A549 treated with DMSO at 1 μM for 4 hours (cell line): Measurements from ENCODE around the gene ZSCAN16. TPM values are rescaled to one million over a fixed set of nuclear protein-coding genes. Genes with fewer than 3 reads are reported as not detected.

Experiments
- total RNA-seq: library from RNA; stranded (reverse); fragments of 200-300 nt; extraction: Qiagen RNA extraction; gene quantifications from 5 replicates; pipeline ENCODE4 v1.2.3, GENCODE V29; 2022; ENCODE audit warnings: low read depth

The ZSCAN16 gene
- 4.0 to 4.8 TPM (median 4.2 TPM) in 5 replicates for total RNA-seq

GRCh38 chr6:28124350-28124970, at the start of gene ZSCAN16:
TSS of gene ZSCAN16 (plus strand) at chr6:28124609. CDS start at chr6:28125444, 835 bp downstream.

GRCh38 chr6:28080381-28080630, 44.1 kb upstream of the ZSCAN16 start, which contains the start of gene ZNF165:
TSS of gene ZNF165 (plus strand) at chr6:28080568. CDS start at chr6:28085481, 4,913 bp downstream.

GRCh38 chr6:28141500-28142329, 17.3 kb downstream of the ZSCAN16 start, which contains the start of gene ZKSCAN8:
TSS of gene ZKSCAN8 (plus strand) at chr6:28141883. CDS start at chr6:28148408, 6,525 bp downstream.

Other genes starting within 250 kb of the ZSCAN16 start
- not detected in 5 replicates for gene OR2B2, start 212.2 kb upstream of the ZSCAN16 start, total RNA-seq
- 0.17 to 0.25 TPM (median 0.17 TPM) in 3 of 5 replicates, not detected in the others for gene OR2B6, start 167.4 kb upstream of the ZSCAN16 start, total RNA-seq
- 0.93 to 1.2 TPM (median 1.0 TPM) in 5 replicates for gene ZNF165, start 44.0 kb upstream of the ZSCAN16 start, total RNA-seq
- gene ZKSCAN8, start 17.3 kb downstream of the ZSCAN16 start, total RNA-seq, result 4.6 to 7.3 TPM (median 6.5 TPM) in 5 replicates
- 7.1 to 8.7 TPM (median 7.9 TPM) in 5 replicates for gene ZSCAN9, start 100.7 kb downstream of the ZSCAN16 start, total RNA-seq
- gene ZKSCAN4, start 127.7 kb downstream of the ZSCAN16 start, total RNA-seq, result 2.3 to 2.7 TPM (median 2.7 TPM) in 5 replicates
- not detected in 5 replicates for gene NKAPL, start 134.7 kb downstream of the ZSCAN16 start, total RNA-seq
- gene ZSCAN26, start 142.5 kb downstream of the ZSCAN16 start, total RNA-seq, result 5.0 to 7.7 TPM (median 6.5 TPM) in 5 replicates
- gene PGBD1, start 157.0 kb downstream of the ZSCAN16 start, total RNA-seq, result 3.9 to 5.8 TPM (median 5.0 TPM) in 5 replicates
- gene ZSCAN31, start 211.5 kb downstream of the ZSCAN16 start, total RNA-seq, result 1.6 to 2.8 TPM (median 2.2 TPM) in 5 replicates
- gene ZKSCAN3, start 225.3 kb downstream of the ZSCAN16 start, total RNA-seq, result 1.3 to 2.0 TPM (median 1.8 TPM) in 5 replicates